Activated T-cell treated with anti-CD3 and anti-CD28 coated beads for 24 hours (primary cell): Measurements from ENCODE around the gene COQ5.
A peak's percentile ranks its signal among the peaks of the same experiment; 100 is the strongest.
"Not testable (repeated sequence)": the region's sequence is repeated elsewhere in the genome, so short reads cannot be mapped to it uniquely, and the experiment has no call there.

ENCODE experiments used
- DNase-seq: peaks from one replicate; pipeline ENCODE4 v3.0.0-alpha.2; 2020; ENCODE audit warnings: low read depth

COQ5 gene

DNA sequence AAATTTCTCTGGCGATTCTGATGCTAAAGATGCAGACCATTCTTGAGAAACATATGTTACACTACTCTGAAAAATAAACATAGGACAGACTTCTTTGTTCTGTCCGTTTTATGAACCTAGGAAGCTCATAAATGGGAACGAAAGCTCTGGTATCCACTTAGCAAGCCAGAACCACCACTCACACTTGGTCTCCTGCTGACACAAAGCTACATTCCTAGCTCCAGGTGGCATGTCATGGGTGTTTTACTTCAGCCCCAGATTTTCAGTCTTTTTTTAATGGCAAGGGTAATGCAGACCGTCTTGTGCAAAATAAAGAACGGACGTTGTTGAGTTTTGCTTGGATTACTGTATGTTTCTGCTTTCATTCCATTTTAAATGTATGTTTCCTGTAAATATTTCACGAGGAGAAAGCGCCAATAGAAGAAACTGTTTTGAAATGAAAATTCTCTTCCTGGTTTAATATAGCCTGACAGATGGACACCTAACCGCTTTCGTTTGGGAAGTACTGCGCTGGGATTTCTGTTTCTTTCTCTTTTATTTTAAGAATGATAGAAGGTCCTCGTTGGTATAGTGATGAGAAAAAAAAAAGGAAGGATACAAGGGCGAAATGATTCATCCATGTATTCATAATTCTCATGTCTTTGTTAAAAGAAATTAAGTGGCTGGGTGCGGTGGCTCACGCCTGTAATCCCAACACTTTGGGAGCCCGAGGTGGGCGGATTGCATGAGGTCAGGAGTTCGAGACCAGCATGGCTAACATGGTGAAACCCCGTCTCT lies 871 bp upstream of the COQ5 start:
- DNase-seq, result no peak

DNA sequence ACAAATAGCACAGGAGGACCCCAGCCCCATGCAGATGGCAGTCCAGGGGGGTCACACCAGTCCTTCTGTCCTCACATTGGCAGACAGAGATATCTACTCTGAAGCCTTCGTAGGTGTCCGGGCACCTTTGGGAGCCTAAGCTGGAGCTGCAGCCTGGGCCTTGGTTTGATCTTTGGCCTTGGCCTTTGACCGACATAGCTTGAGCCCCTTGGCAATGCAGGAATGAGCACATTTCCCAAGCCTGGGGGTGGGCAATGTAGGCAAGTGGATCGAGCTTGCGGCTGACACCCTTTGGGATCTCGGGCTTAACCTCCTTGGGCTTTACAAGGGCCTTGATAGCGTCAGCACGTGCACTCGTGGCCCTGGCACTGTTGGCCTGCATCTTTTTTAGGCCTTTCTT lies 6.4 kb downstream of the COQ5 start:
- DNase-seq, result no peak

DNA sequence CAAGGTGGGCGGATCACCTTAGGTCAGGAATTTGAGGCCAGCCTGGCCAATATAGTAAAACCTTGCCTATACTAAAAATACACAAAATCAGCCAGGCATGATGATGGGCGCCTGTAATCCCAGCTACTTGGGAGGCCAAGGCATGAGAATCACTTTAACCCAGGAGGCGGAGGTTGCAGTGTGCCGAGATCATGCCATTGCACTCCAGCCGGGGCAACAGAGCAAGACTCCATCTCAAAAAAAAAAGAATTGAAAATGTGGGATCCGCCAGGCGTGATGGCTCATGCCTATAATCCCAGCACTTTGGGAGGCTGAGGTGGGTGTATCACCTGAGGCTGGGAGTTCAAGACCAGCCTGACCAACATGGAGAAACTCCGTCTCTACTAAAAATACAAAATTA lies 9.6 kb downstream of the COQ5 start:
- DNase-seq, result not testable (repeated sequence)

DNA sequence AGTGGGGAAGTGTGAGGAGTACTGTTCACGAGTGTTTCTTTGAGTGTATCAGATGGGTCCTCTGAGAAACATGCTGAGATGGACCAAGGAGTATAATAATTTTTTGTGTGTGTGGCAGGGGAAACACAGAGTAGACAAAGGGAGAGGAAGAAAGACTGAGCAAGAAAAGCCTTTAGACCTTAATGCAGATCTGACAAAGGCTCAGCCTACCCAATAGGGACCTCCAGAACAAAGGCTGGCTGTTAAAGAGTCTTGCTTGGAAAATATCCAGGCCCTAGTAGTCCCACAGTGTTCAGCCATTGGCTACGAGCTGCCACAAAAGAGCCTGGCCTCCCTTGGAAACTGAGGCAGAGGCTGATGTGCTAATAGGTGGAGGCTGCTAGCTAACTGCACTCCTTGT lies 13.5 kb downstream of the COQ5 start:
- no peak for DNase-seq

DNA sequence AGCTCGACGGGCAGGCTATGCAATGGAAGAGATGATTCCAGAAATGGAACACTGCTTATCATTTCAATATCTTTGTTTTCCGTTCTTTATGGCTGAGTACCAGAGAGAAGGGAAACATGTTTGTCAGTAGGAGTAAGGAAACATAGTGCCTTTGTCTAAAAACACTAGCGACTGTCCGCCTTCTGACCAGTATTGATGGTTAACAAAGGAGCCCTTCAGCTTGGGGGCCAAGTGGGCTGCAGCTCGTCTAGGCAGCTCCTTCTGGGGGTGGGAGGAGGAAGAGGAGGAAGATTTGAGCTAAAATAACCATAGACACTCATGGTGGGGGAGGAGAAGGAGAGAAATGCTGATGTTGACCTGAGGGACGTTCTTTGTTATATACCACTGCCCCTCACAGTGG lies 15.0 kb downstream of the COQ5 start:
- no peak for DNase-seq

DNA sequence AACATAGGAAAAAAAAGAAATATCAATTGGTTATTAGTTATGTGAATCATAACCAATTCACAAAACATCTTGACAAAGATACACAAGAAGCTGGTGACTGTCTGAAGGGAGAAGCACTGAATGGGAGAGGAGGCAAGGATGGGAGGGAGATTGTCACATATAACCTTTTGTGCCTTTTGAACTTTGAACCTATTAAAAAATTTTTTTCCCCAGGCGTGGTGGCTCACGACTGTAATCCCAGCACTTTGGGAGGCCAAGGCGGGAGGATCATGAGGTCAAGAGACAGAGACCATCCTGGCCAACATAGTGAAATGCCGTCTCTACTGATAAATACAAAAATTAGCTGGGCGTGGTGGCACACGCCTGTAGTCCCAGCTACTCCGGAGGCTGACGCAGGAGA lies 20.4 kb downstream of the COQ5 start:
- DNase-seq, result no peak

DNA sequence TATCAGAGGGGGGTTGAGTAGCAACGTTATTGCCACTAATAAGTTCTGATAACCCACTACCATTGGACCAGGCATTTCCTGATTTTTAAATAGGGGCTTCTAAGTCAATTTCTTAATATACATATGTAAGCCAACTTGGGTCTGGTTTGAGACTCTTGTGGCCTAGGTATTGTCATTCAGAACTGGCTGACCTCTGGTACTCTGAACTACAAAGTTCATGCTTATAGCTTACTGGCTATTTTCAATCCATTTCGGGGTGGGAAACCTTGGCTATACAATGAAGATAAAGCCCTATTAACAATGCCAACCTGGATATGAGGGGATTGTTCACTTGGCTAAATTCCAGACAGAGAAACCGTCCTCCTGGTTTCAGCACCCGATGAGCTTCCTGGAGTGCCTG lies 24.4 kb downstream of the COQ5 start:
- no peak for DNase-seq

DNA sequence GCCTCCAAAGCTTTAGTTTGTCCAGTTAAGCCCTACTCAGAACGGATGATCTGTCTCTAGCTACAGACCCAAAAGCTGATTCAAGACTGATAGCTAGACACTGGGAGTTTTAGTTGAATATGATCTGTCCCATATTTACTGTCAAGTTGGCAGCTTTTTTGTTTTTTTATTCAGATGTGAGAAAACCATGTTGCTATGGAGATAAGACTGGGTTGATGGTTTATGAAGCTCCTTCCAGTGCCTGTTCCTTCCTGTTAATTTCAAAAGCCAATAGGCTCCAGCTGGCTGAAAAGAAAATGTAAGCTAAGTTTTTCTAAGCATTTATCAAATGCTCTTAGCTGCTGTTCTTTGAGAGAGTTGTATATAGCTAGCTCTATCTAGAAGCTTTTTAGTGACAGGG lies 28.4 kb downstream of the COQ5 start:
- DNase-seq, result no peak

DNA sequence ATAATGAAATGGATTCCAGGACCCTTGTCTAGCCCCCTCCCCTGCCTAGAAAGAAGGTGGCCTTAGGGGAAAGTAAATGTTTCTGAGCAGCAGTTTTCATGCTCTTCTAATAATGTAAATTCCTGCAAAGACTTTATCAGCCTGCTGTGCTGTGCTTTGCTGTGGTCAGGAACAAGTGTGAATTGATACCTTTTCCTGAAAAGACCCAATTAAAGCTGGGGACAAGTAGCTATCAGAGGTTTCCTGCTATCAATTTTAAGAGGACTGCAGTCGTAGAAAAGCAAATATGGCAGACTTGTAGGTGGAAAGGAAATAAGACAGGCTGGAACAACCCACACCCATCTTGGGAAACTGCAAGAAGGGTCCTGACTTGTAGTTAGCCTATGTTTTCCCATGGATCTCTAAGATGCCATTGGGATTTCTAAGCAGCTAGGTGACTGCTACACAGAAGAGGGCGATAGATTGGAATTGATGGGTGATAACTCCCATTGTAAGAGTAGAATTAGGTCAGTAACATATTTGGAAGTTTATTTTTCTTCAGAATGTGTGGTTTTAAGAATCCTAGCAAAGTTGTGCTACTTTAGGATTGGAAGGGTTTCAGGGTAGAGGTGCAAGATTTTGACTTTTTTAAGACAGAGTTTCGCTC lies 30.0 kb downstream of the COQ5 start:
- no peak for DNase-seq

DNA sequence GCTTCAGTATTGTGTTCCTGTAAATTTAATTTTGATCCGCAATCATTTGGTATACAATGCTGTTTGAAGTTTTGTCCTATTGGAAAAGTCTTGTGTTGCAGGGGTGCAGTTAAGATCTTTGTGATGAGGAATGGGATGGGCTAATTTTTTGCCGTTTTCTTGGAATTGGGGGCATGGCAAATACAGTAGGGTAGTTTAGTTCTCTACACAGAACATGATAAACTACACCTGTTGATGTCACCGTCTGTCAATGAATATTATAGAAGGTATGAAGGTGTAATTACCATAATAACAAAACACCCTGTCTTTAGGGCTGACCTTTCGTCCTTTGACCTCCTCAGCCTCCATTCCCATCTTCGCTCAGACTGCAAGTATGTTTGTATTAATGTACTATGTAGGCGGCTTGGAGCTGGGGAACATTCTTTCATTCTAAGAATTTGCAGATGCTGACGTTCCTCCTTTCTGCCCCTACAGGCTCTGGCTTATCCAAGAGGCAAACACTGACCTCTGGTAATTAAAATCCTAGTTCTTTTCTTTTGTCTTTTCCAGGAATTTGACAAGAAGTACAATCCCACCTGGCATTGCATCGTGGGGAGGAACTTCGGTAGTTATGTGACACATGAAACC lies 31.3 kb downstream of the COQ5 start:
- no peak for DNase-seq

DNA sequence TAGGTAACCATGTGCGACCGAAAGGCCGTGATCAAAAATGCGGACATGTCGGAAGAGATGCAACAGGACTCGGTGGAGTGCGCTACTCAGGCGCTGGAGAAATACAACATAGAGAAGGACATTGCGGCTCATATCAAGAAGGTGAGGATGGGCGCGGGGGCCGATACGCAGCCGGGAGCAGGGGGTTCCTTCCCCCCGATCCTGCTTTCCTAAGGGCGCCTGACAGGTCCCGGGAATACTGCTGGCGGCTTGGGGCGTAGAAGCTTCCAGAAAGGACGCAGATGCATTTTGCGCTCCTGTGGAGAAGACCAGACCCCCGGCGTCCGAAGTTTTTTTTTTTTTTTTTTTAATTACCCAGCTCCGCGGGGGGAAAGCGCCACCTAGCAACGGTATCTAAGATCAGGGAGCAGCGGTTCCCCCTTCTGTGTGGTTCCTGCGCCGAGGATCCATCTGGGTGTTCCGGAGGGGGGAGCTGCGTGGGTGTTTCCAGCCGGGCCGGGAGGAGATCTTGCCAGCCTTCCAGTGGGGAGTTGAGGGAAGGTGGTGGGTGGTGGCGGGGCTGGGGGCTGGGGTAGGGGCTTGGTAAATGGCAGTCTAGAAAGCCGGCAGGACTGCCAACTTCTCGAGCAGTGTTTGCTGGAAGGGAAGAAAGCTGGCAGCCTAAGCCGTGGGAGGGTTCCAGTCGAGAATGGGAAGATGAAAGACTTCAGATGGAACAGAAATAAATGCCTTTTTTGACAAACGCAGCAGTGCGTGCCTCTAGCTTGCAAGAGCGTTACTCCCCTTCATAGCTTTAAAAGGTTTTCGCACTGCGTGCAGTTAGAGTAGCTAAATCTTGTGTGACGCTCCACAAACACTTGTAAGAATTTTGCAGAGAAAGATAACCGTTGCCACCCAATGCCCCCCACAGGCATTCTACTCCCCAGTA lies 32.3 kb downstream of the COQ5 start:
- DNase-seq, result peak; percentile 33

DNA sequence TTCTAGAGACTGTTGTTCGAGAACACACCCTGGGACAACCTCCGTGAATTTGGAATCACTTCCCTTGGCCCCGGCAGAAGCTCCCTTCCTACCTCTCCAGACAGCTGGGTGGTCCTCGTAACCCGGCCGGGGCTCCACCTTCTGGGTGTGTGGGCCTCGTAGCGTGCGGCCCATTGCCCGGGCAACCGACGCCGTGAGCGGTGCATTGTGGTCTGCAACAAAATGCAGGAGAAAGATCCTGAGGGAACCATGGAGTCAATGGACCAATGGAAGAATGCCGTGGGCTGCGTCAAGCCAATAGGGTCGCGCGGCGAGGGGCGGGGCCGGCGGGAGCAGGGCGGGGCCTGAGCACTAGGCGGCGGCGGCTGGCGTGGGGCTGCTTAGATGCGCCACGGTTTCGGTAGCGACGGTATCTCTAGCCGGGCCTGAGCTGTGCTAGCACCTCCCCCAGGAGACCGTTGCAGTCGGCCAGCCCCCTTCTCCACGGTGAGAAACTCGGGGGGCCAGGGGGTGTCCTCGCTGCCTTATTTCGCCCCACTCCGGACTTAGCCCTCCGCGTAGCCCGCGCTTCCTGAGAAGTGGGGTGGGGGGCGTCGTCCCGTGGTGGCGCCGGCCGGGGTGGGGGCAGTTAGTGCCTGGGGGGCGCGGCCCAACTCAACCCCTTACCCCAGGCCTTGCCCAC lies 33.1 kb downstream of the COQ5 start, which contains the start of gene DYNLL1:
DYNLL1 (plus strand) TSS at position 383 of the 682 bp plus-strand sequence. CDS start 309 bp downstream, outside the sequence.
- DNase-seq, result peak; percentile 98

DNA sequence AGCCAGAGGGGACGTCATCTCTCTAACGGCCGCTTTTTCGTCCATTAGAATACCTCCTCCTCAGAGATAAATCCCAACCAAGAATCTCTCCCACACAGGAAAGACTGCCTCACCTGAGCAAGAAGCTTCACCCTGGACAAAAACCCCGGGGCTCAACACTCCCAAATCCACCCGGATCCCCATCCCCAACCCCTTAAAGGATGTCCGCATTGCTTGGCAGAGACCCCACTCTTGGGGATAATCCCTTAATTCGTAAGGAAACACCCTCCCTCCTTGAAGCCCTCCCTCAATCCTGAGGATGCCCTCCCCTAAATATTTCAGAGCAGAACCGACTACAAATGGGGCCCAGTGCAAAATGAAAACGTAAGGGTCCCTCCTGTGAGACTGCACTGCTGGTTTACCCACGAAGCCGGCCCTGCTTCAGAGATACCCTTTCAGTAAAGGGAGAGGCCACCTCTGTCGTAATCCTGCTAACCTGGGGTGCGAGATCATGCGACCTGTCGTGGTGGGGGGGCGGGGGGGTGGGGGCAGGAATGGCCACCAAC lies 33.7 kb downstream of the COQ5 start:
- no peak for DNase-seq

DNA sequence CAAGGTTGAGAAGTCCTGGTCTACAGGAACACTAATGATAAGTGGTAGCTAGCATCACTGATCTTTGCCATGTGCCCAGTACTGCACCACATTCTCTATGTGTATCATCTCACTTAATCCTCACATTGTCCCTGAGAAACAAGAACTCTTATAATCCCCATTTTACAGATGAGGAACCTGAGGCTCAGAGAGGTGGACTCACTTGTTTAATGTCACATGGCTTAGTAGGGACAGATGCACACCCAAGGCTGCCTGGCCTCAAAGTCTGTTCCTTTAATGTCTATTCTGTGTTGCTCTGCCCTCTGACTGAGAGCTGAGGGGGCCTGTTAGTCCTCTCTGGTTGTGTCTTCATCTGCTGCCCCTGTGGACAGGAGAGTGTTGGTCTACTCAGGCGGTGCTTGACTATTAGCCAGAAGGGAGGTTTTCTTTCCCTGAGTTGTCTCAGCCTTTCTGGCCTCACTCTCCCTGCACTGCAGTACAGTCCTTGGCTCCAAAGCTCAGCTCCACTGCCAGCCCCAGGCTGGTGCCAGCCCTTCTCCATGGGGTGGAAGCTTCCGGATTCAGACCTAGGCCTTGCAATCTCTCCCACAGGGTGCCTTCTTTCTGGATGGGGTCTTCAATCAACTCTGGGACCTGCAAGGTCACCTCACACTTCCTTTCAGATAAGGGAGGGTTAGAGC lies 38.0 kb downstream of the COQ5 start:
- no peak for DNase-seq

DNA sequence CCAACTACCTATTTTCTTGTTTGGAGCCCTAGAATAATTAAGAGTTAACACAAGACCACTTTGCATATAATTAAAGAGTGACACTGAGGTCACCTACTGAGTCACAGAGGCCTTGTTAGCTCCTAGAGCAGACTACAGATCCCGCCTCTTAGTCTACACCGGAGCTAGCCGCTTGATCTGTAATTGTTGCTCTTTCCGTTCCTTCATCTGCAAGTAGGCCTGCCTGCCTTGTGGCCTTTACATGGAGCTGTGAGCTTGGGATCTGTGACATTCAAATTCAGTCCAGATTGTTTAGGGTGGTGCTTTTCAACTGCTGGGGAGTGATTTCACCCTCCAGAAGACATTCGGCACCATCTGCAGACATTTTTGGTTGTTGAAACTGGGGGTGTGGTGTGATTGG lies 38.6 kb downstream of the COQ5 start:
- DNase-seq, result no peak

DNA sequence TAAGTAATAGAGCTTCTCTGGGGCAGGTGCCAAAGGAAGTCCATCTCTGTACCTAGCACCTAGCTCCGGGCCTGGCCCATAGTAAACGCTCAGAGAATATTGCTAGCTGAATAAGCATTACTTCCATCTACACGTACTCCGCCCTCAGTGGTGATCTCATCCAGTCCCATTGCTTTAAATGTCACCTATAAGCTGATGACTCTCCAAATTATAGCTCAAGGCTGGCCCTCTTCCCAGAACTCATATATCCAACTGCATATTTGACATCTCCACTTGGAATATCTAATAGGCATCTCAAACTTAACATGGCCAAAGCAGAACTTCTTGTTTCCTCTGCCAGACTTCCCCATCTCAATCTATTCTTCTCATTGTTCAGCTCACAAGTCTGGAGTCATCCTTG lies 39.9 kb downstream of the COQ5 start:
- no peak for DNase-seq

DNA sequence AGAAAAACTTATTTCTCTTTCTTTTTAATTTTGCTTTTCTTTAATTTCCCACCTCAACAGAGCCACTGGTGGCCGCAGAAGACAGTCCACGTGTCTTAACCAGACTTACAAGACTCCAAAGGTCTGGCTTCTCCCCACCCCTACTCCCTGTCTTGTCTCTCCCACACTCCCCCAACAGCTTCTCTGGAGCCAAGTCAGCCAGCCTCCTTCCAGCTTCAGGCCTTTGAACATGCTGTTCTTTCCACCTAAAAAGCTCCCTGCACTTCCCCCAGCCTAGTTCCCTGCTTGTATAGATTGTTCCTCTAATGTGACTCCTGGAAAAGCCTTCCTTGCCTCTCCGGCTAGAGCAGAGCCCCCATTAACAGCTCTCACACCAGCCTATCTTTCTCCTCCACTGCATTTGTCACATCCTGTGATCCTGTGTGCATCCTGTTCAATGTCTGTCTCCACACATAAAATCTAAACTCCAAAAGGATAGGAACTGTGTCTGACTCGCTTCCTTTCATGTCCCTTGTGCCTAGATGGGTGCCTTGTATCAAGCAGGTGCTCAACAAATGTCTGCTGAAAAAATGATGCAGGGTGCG lies 40.8 kb downstream of the COQ5 start:
- DNase-seq, result no peak

DNA sequence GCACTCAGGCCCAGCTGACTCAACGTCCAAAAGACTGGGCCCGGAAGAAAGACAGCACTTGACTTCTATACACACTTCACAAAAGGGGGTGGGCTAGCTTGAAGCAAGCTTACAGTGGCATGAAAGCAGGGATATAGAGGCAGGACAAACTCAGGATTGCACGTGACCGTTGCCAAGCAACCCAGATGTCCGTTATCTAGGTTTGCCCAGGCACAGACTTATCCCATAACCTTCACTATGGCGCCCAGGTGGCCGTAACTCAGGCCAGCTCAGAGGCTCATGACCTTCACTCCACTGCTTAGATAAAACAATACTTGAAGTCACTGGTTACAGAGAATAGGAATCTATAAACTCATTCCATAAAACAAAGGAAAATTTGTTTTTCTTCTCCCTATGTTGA lies 41.4 kb downstream of the COQ5 start:
- not testable (repeated sequence) for DNase-seq

DNA sequence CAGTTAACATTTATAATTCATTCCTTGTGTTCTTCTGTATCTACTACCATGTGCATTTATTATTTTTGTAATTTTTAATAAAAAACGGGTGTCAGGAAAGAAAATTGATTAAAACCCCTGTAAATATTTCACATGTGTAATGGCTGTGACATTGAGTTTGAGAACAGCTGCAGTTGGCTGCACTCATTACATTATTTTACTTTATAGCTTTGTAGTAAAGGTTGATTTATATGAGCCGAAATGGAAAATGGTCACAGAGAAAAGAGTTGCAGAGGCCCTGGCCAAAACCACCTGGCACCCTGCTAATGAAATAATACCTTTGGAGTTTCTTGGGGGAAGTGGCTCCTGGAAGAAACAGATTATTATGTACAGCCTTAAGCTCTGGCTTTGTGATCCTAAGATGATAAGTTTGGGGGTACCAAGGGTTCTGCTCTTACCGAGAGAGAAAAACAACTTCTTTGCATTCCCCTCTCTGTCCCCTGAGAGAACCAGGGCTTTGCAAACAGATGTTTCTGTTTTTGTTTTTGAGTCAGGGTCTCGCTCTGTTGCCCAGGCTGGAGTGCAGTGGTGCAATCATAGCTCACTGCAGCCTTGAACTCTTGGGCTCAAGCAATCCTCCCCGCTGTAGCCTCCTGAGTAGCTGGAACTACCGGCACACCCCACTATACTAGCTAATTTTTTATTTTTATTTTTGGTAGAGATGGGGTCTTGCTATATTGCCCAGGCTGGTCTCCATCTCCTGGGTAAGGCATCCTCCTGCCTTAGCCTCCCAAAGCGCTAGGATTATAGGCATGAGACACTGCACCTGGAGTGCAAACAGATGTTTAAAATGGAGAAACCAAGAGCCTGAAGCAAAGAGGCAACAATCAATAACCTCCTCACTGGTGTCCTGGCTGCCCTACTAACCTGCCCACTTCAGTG lies 42.7 kb downstream of the COQ5 start:
- DNase-seq, result no peak
